Activated T-cell treated with anti-CD3 and anti-CD28 coated beads, Interleukin-2, amount 50 U/mL, for 4 hours (primary cell): ENCODE data around the gene KCTD1. TPM values are rescaled to one million over a fixed set of nuclear protein-coding genes. Genes with fewer than 3 reads are reported as not detected.

Experiments used
- ATAC-seq, 2 donors: fragments of 200-7000 bp; cut with Tn5 transposase; one replicate each; pipeline ENCODE4 v1.10.0; 2021
- DNase-seq: peaks from one replicate; pipeline ENCODE4 v3.0.0-alpha.2; 2020
- H3K27me3 Mint-ChIP-seq: one replicate; pipeline ENCODE4 v1.8.0; 2021; ENCODE audit warnings: low read depth, mixed read lengths
- H3K36me3 Mint-ChIP-seq: one replicate; pipeline ENCODE4 v1.8.0; 2022; ENCODE audit warnings: mixed read lengths; ENCODE audit not compliant: insufficient read depth
- H3K4me1 Mint-ChIP-seq: one replicate; pipeline ENCODE4 v1.8.0; 2021; ENCODE audit warnings: low read depth, mixed read lengths
- H3K4me3 Mint-ChIP-seq: one replicate; pipeline ENCODE4 v1.8.0; 2021; ENCODE audit warnings: mild to moderate bottlenecking, moderate library complexity, mixed read lengths
- H3K9me3 Mint-ChIP-seq: one replicate; pipeline ENCODE4 v1.8.0; 2021; ENCODE audit warnings: mixed read lengths
- total RNA-seq, 3 donors: library from RNA; stranded (reverse); gene quantifications; one replicate each; pipeline ENCODE4 v1.2.1, GENCODE V29; 2021

The KCTD1 gene
- total RNA-seq, 3 donors from 2014 or later, result 2.6 to 3.7 (median 3.3) TPM

DNA sequence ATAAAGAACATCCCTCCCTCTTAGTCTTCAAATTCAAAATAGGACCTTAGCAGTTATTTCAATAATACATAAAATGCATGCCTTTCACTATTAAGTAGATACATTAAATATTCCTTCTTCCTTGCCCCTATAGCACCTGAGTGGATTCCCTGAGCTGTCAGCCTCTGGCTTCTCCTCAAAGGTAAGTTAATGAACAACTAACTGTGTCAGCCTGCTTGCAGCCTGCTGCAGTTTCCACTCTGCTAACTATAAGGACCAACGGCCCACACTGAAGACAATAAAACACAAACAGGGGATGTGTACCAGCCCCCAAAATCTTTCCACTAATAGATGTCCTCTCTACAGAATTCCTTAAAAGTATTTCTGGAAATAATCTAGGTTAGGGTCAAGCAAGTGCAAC, 5.0 kb downstream of the KCTD1 start:
- DNase-seq (no peak), ATAC-seq (no peak)
- Mint-ChIP-seq H3K9me3 (no peaks in the 10 kb centered on the region), H3K4me1 (peaks cover 35% of the 10 kb centered on the region), H3K4me3 (no peak overlapping the region), H3K27me3 (peaks cover 5% of the 10 kb centered on the region), H3K36me3 (no peaks in the 10 kb centered on the region)

DNA sequence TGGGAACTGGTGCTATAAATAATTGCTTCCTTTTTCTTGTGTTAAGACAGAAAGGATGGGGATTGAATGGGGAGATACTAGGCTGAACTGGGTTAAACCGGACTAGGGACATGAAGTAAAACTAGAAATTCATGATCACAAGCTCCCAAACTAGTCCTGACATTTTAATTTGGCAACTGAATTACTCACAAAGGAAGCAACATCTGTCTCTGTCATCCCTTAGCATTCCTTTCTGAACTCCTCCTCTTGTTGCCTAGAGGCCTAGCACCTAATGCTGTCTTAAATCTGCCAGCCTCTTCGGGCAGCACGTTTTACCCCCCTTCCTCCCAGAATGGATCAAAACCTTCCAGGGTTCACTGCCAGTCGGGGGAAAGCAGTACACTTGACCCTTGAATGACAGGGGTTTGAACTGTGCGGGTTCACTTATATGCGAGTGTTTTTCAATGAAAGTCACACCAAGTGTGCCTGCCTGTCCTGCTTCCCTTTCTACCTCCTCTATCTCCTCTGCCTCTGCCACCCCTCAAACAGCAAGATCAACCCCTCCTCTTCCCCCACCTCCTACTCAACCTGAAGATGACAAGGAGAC, 8.2 kb downstream of the KCTD1 start:
- DNase-seq, result no peak
- Mint-ChIP-seq H3K9me3 (no peaks in the 10 kb centered on the region), H3K4me3 (no peak overlapping the region)

DNA sequence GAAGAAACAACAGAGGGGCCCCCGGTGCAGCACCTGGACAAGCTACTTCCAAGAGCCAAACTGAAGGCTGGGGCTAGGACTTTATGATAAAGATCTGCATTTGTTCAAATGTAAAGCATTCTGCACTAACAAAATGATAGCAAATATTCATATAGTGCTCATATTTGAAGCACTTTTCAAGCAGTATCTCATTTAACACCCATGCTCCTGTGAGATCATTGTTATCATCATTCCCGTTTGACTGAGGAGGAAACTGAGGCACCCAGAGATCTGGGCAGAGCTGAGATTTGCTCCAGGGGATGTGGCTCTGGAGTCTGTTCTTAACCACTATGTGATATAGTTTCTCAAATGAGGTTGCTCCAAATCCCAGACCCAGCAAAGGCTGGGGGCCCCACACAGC, 9.8 kb downstream of the KCTD1 start:
- DNase-seq (no peak), ATAC-seq (no peak)
- H3K4me3 Mint-ChIP-seq, result no peak overlapping the region
- H3K36me3 Mint-ChIP-seq, result no peaks in the 10 kb centered on the region
- no peaks in the 10 kb centered on the region for H3K27me3 Mint-ChIP-seq
- peaks cover 5% of the 10 kb centered on the region for H3K4me1 Mint-ChIP-seq
- no peaks in the 10 kb centered on the region for H3K9me3 Mint-ChIP-seq

More for the DNA sequence above, 8.2 kb downstream of the KCTD1 start:
- no peaks in the 10 kb centered on the region for H3K36me3 Mint-ChIP-seq
- peaks cover 16% of the 10 kb centered on the region for H3K4me1 Mint-ChIP-seq
- H3K27me3 Mint-ChIP-seq, result no peaks in the 10 kb centered on the region
- no peak for ATAC-seq

DNA sequence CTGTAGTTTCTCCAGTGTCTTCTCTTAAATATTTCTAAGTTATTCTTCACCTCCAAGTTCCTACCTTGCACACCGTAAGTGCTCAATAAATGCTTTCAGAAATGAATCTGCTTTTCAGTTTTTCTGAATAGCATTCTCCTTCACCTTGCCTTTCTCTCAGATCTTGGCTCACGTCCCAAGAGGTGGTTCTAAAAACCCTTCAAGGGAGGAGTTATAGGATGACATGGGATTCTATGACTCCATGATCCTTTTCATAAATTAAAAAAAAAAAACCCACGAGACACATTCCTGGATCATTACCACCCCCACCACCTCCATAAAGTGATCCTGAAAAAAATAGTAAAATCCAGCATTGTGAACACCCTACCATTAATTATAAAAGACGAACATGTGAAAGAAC, 11.7 kb downstream of the KCTD1 start:
- Mint-ChIP-seq H3K36me3 (no peaks in the 10 kb centered on the region), H3K4me3 (no peak overlapping the region), H3K9me3 (no peaks in the 10 kb centered on the region), H3K4me1 (no peaks in the 10 kb centered on the region), H3K27me3 (no peaks in the 10 kb centered on the region)
- ATAC-seq, result no peak
- DNase-seq, result no peak

DNA sequence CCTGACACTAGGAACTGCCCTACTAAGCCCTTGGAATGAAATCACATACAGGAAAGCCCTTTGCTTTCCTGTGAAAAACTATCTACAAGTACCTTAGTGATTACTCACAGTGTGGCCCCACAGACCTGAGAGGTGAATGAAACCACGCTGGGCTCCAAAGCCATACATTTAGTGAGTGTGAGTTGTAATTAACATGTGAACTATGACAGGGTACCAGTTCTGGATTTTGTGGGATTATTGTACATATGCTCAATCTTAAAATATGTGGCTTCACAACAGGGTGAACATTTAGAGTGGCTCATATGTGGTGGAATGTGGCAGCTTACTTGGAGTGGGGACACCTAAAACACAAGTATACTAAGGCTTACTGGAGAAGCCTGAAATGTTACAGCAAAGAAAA, 12.3 kb downstream of the KCTD1 start:
- no peaks in the 10 kb centered on the region for H3K4me1 Mint-ChIP-seq
- H3K9me3 Mint-ChIP-seq, result no peaks in the 10 kb centered on the region
- H3K4me3 Mint-ChIP-seq, result no peak overlapping the region
- H3K27me3 Mint-ChIP-seq, result no peaks in the 10 kb centered on the region
- H3K36me3 Mint-ChIP-seq, result no peaks in the 10 kb centered on the region
- ATAC-seq (no peak), DNase-seq (no peak)

DNA sequence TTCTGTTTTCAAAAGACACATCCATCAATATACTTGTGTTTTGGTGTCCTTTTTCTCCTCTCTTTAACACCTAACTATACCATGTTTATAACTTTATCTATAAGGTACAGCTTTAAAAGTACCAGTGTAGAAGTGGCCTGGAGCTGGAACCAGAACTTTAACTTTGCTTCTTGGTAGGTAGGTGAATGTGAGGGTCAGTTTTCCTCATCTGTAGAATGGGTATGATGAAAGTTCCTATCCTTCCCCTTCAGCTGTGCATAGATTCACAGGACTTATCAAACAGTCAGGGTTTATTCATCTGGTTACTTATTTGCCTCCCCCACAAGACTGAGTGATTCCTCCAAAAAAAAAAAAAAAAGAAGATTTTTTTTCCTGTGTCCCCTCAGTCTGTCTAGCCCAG, 12.7 kb downstream of the KCTD1 start:
- no peak for ATAC-seq
- Mint-ChIP-seq H3K9me3 (no peaks in the 10 kb centered on the region), H3K4me3 (no peak overlapping the region)

DNA sequence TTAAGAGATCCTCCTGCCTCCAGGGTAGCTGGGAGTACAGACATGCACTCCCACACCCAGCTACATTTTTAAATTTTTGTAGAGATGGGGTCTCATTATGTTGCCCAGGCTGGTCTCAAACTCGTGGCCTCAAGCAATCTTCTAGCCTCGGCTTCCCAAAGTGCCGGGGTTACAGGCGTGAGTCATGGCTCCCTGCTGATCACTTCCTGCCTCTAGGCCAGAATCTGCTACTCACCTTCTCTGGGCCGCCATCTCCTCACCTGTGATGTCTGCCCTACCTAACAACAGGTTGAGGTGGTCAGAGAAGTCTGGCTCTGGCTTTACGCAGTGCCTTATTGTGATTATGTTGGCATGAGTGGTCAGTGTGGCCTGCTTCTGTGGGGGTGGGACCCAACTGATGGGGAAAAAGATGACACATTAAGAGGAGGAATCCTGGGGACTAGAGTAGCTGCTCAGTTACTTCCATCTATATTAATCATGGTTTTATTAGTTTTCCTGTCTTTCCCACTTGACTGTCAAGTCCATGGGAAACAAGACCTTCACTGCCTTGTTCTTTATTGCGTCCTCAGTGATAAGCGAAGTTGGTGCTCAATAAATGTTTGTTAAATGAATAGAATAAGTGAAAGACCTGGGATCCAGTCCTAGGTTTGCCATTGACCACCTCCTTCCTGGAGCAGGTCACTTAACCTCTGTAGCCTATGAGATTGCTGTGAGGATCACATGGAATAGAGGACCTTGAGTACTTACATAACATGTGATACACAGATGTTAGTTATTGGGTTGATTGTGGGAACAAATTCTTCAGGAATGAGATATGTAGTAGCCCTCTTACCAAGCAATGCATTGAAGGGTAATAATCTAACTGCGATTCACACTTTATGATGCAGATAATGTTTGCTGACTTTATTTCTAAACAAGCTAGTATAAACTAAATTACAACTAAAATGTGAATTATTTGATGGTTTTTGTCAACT, 15.7 kb downstream of the KCTD1 start:
- Mint-ChIP-seq H3K4me1 (no peaks in the 10 kb centered on the region), H3K27me3 (peaks cover 3% of the 10 kb centered on the region), H3K4me3 (no peak overlapping the region), H3K9me3 (no peaks in the 10 kb centered on the region), H3K36me3 (no peaks in the 10 kb centered on the region)
- no peak for DNase-seq
- no peak for ATAC-seq

More for the DNA sequence above, 12.7 kb downstream of the KCTD1 start:
- DNase-seq, result no peak
- no peaks in the 10 kb centered on the region for H3K27me3 Mint-ChIP-seq
- H3K4me1 Mint-ChIP-seq, result no peaks in the 10 kb centered on the region
- H3K36me3 Mint-ChIP-seq, result no peaks in the 10 kb centered on the region

DNA sequence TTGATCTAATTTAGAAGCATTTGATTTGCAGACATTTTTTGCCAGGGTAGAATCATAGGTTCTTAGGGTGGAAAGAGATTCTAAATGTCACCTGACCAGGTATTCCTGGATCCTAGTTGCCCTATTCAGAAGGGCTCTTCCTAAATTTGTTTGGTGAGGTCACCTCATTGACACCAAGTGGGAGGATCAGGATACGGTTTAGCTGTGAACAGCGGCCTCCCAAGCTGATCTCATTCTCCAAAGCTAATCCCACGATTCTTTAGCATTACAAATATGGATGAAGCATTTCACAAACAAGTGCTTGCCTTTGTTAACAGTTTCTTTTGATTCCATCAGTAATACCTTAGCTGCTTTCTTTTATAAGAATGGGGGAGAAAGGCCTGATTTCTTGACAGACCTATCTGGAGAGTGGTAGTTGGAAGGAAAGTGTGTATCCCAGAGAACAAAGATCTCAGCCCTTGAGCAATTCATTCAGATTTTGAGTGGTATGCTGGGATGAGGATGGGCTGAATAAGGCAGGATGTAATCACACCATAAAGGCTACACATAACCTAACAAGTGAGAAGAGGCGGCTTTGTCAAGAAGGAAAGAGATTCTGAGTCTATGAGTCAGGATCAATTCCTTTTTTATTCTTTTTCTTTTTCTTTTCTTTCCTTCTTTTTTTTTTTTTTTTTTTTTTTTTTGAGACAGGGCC, 16.6 kb downstream of the KCTD1 start:
- DNase-seq (no peak), ATAC-seq (no peak)
- no peaks in the 10 kb centered on the region for H3K4me1 Mint-ChIP-seq
- H3K4me3 Mint-ChIP-seq, result no peak overlapping the region
- no peaks in the 10 kb centered on the region for H3K9me3 Mint-ChIP-seq
- no peaks in the 10 kb centered on the region for H3K36me3 Mint-ChIP-seq
- peaks cover 3% of the 10 kb centered on the region for H3K27me3 Mint-ChIP-seq

DNA sequence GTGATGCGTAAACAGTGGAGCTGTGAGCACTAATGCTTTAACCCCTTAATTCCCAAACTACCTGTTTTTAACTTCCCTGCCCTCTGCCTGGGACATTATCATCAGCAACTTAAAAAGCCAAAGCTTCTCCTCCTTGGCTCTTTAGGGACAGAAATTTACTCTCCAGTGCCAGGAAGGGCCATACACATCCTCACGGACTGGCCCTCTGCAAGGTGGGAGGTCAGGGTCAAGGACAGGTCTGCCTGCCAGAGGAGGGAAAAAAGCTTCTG, 21.5 kb downstream of the KCTD1 start:
- Mint-ChIP-seq H3K4me1 (no peaks in the 10 kb centered on the region), H3K36me3 (no peaks in the 10 kb centered on the region), H3K27me3 (peaks cover 3% of the 10 kb centered on the region), H3K4me3 (no peak overlapping the region), H3K9me3 (no peaks in the 10 kb centered on the region)
- DNase-seq (no peak), ATAC-seq (no peak)

DNA sequence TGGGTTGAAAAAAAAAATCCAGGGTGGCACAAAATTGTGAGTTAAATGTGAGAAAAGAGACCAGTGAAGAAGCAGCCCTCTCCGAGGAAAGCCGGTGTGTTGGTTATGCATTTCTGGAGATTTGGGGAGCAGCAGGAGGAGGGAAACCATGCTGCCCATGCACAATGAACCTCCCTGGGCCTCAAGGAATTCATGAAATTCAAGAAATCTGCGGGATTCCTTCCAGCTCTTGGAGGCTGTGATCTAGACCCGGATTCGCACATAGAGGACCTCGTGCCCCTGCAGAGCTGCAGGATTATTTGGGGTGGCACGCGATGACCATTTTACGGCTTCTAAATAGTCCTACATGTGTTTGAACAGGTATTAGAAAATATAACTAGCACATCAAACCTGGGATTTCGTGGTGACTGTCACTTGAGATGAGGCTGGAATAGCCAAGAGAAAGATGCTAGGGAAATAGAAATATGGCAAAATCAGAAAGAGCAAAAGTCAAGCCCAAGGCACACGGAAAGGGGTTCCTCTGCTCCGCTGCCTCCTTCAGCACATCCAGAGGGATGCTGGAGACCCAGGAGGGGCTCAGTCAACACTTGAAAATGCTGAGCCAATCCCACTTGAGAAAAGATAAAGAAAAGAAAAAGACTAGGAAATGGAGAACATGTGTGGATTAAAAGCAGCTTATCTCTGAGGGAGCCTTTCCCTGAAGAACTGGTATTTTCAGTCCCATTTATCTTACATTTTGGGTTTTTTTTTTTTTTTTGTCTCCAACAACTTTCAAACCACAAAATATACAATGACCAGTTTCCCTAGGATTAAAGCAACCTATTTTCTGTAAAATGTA, 22.0 kb downstream of the KCTD1 start:
- no peaks in the 10 kb centered on the region for H3K36me3 Mint-ChIP-seq
- H3K27me3 Mint-ChIP-seq, result peaks cover 3% of the 10 kb centered on the region
- DNase-seq (no peak), ATAC-seq (no peak)
- no peak overlapping the region for H3K4me3 Mint-ChIP-seq
- H3K4me1 Mint-ChIP-seq, result no peaks in the 10 kb centered on the region
- H3K9me3 Mint-ChIP-seq, result no peaks in the 10 kb centered on the region

DNA sequence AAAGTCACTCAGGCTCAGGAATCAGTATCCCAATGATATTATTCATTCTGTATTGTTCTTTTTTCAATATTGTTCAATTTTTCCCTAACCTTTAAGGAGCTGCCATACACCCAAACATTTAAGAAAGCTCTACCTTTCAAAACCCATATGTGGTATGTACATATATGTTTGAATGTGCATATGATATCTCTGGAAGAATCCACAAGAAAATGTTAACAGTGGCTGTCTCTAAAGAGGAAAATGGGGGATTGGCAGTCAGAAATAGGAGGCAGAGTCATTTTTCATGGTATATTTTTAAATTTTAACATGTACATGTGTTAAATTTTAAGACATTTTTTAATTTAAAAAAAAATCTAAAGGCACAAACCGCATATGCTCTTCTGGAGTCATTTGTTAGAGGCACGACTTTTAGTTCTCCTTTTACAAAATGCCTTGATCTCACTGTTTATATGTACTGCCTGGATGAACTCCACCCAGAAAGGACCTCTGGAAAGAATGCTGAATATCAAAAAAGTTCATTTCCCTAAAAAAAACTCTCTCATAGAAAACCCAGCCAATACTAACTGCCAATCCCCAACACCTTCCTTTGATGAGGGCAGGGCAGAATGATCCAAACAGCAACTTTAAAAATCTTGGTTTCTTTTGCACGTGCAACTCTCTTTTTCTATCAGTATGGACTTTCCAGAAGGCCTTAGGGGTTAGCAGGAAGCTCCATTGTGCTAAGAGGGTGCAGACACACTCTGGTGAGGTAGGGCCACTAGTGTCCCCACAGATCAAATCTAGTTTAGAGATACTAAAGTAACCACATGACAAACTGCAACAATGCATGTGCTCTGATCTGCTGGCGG, 23.6 kb downstream of the KCTD1 start:
- H3K27me3 Mint-ChIP-seq, result no peaks in the 10 kb centered on the region
- no peaks in the 10 kb centered on the region for H3K36me3 Mint-ChIP-seq
- no peak overlapping the region for H3K4me3 Mint-ChIP-seq
- DNase-seq (no peak), ATAC-seq (no peak)
- H3K4me1 Mint-ChIP-seq, result no peaks in the 10 kb centered on the region
- H3K9me3 Mint-ChIP-seq, result no peaks in the 10 kb centered on the region

DNA sequence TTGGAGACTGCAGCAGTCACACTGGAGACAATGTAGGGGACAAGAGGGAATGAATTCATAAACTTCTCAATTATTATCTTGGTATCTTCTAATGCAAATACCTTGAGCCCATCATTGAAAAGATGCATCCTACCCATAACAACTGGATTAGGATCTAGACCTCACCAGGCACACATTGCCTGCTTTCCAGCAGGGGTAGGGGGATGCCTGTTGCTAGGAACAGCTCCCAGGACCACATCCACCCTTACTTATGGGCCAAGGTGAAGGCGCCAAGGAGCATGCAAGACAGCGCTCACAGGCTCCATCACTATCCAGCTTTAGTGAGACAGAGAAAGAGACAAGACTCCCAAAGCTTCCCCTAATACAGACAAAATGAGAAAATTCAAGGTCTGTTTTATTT, 24.4 kb downstream of the KCTD1 start:
- Mint-ChIP-seq H3K9me3 (no peaks in the 10 kb centered on the region), H3K4me1 (no peaks in the 10 kb centered on the region), H3K27me3 (no peaks in the 10 kb centered on the region), H3K36me3 (no peaks in the 10 kb centered on the region), H3K4me3 (no peak overlapping the region)
- no peak for ATAC-seq
- DNase-seq, result no peak

DNA sequence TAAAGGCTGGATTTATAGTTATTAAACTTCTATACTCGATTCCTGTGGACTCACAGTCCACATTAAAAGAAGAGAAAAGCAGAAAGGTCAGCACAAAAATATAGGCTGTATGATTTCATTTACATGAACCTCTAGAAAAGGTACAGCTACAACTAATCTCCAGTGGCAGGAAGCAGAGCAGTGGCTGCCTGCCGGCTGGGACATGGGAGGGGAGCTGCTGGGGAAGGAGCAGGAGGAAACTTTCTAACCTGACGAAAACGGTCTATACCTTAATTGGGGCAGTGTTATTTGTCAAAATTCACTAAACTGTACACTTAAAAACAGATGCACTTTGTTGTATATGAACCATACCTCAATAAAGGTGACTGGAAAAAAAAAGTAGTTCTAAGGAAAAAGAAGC, 26.7 kb downstream of the KCTD1 start:
- no peaks in the 10 kb centered on the region for H3K36me3 Mint-ChIP-seq
- H3K4me3 Mint-ChIP-seq, result no peak overlapping the region
- no peaks in the 10 kb centered on the region for H3K4me1 Mint-ChIP-seq
- DNase-seq, result no peak
- no peak for ATAC-seq
- no peaks in the 10 kb centered on the region for H3K27me3 Mint-ChIP-seq
- H3K9me3 Mint-ChIP-seq, result no peaks in the 10 kb centered on the region
